ENCODE data around the gene GPR15. TPM values are rescaled to one million over a fixed set of nuclear protein-coding genes. Genes with fewer than 3 reads are reported as not detected.

GPR15 gene
- total and polyA plus RNA-seq, 2 donors from 2014 or later = not detected

DNA sequence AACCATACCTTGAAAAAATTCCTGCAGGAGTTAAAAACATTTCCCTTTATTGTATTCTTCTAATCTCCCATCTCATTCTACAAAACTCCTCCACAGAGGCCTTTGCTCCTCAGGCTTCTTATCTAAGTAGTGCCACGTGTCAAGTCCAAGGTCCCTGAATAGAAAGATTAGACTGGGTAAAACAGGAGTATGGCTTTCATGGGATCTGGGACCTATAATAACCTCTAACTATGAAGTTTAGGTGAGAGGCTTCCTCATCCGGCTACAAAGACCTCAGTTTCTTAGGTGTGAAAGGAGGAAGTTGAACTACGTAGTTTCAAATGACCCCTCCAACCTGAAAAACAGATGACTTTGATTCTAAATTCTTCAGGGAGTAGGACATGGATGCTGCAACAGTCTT lies 20.0 kb downstream of the GPR15 start:
- FAIRE-seq = no peak
- TF ChIP-seq, protein P1, sequence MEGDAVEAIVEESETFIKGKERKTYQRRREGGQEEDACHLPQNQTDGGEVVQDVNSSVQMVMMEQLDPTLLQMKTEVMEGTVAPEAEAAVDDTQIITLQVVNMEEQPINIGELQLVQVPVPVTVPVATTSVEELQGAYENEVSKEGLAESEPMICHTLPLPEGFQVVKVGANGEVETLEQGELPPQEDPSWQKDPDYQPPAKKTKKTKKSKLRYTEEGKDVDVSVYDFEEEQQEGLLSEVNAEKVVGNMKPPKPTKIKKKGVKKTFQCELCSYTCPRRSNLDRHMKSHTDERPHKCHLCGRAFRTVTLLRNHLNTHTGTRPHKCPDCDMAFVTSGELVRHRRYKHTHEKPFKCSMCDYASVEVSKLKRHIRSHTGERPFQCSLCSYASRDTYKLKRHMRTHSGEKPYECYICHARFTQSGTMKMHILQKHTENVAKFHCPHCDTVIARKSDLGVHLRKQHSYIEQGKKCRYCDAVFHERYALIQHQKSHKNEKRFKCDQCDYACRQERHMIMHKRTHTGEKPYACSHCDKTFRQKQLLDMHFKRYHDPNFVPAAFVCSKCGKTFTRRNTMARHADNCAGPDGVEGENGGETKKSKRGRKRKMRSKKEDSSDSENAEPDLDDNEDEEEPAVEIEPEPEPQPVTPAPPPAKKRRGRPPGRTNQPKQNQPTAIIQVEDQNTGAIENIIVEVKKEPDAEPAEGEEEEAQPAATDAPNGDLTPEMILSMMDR (IDR thresholded peaks at IDR 0.05; ENCODE audit: borderline replicate concordance, extremely low read depth, insufficient read depth) = no peak
- Histone ChIP-seq H3K27me3 (ENCODE audit: control insufficient read depth, insufficient read depth, low read length) (no peaks in the 10 kb centered on the region), H3K36me3 (ENCODE audit: control insufficient read depth in 2 of 3, insufficient read depth in 3 of 3, low read length in 3 of 3) (no peaks in the 10 kb centered on the region), H3K9me3 (ENCODE audit: control insufficient read depth in 2 of 3, insufficient read depth in 1 of 3, low read length in 3 of 3) (no peaks in the 10 kb centered on the region), H3K4me1 (ENCODE audit: control insufficient read depth in 2 of 3, insufficient read depth in 2 of 3, low read depth in 1 of 3, low read length in 3 of 3) (no peaks in the 10 kb centered on the region), H3K9ac (ENCODE audit: low read length in 3 of 3) (no peak overlapping the region), H3K27ac (ENCODE audit: low read depth in 2 of 2, low read length in 2 of 2) (no peak overlapping the region), H3K4me3 (ENCODE audit: low read length in 3 of 3) (no peak overlapping the region)
- intact Hi-C loops (cut with DNase I) = no loop called here
- DNase-seq = no peak

DNA sequence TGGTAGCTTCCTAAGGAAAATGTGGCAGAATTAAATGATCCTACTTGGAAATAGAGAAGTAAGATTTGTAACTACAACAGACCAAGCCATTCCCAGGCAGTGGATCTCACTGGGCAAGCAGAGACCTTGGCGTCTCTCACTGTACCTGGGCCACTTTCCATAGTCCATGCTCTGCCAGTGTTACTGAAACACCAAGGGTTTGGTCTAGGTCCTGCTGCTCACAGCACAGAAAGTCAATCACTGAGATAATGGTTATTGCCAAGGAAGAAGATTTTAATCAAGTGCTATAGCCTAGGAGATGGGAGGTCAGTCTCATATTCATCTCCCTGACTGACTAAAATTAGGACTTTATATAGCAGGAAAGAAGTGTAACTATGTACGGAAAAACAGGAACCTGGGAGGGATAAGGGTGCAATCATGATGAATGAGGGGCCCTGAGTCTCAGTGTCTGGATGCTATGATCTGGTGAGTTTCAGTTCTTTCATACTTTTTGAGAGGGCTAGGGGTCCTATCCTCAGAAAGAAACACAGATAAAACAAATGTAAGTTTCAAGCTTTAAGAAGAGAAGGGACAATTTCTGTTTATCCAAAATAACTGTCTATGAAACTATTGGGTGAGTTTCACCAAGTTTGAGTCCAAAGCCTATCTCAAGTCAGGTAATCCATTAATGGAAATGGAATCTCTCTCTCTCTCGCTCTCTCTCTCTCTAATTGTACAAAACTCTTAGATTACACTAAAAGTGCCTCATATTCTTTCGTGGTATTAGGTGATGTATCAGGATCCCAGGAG lies 20.6 kb downstream of the GPR15 start:
- no peak overlapping the region for H3K27ac ChIP-seq (ENCODE audit: low read depth in 2 of 2, low read length in 2 of 2)
- H3K9ac ChIP-seq (ENCODE audit: low read length in 3 of 3) = no peak overlapping the region
- no peaks in the 10 kb centered on the region for H3K36me3 ChIP-seq (ENCODE audit: control insufficient read depth in 2 of 3, insufficient read depth in 3 of 3, low read length in 3 of 3)
- H3K9me3 ChIP-seq (ENCODE audit: control insufficient read depth in 2 of 3, insufficient read depth in 1 of 3, low read length in 3 of 3) = no peaks in the 10 kb centered on the region
- FAIRE-seq = no peak
- no peaks in the 10 kb centered on the region for H3K27me3 ChIP-seq (ENCODE audit: control insufficient read depth, insufficient read depth, low read length)
- intact Hi-C loops (cut with DNase I) = no loop called here
- no peak for DNase-seq
- H3K4me3 ChIP-seq (ENCODE audit: low read length in 3 of 3) = no peak overlapping the region
- TF ChIP-seq, protein P1 (IDR thresholded peaks at IDR 0.05; ENCODE audit: borderline replicate concordance, extremely low read depth, insufficient read depth) = no peak
- no peaks in the 10 kb centered on the region for H3K4me1 ChIP-seq (ENCODE audit: control insufficient read depth in 2 of 3, insufficient read depth in 2 of 3, low read depth in 1 of 3, low read length in 3 of 3)

DNA sequence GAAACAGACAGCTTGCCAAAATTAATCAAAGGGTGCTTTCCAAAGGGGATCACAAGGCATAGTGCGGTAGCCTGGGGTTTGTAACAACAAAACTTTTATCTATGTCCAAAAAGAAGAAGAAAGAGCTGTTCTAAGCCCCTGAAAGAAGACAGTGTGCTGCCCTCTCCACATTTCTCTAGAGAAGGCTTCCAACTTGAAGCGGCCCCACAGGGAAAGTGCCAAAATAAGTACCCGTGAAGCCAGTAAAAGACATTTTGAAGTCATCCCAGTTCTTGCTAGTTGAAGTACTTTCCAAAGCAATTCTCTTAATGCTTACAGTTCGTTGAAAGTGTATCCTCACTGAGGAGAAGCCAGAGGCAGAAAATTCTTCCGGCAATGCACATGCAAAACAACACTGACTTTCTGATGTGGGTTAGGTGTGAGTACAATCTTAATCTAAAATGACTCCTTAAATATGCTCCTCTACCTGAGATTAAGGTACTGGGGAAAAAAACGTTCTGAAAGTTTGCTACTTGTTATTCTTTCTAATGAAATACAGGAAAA lies 21.3 kb downstream of the GPR15 start:
- intact Hi-C loops (cut with DNase I) = no loop called here
- TF ChIP-seq, protein P1 (IDR thresholded peaks at IDR 0.05; ENCODE audit: borderline replicate concordance, extremely low read depth, insufficient read depth) = no peak
- H3K4me1 ChIP-seq (ENCODE audit: control insufficient read depth in 2 of 3, insufficient read depth in 2 of 3, low read depth in 1 of 3, low read length in 3 of 3) = no peaks in the 10 kb centered on the region
- H3K9ac ChIP-seq (ENCODE audit: low read length in 3 of 3) = no peak overlapping the region
- FAIRE-seq = no peak
- no peaks in the 10 kb centered on the region for H3K36me3 ChIP-seq (ENCODE audit: control insufficient read depth in 2 of 3, insufficient read depth in 3 of 3, low read length in 3 of 3)
- H3K27me3 ChIP-seq (ENCODE audit: control insufficient read depth, insufficient read depth, low read length) = no peaks in the 10 kb centered on the region
- H3K4me3 ChIP-seq (ENCODE audit: low read length in 3 of 3) = no peak overlapping the region
- no peaks in the 10 kb centered on the region for H3K9me3 ChIP-seq (ENCODE audit: control insufficient read depth in 2 of 3, insufficient read depth in 1 of 3, low read length in 3 of 3)
- DNase-seq = no peak
- H3K27ac ChIP-seq (ENCODE audit: low read depth in 2 of 2, low read length in 2 of 2) = no peak overlapping the region

Data from kidney (tissue), 14 donors.